Neuronal stem cell (in vitro differentiated cells): ENCODE results near the gene CAMK2B.
A peak's percentile ranks its signal among the peaks of the same experiment; 100 is the strongest.

Source experiments
- DNase-seq: peaks from one replicate; pipeline ENCODE4 v3.0.0-alpha.2; 2013; ENCODE audit warnings: low spot score
- H2AFZ ChIP-seq: one replicate; pipeline ENCODE4 v1.6.1; 2013; ENCODE audit warnings: mild to moderate bottlenecking, low read length, inconsistent platforms
- H2AK5ac ChIP-seq: 2 replicates; pipeline ENCODE4 v1.6.1; 2013; ENCODE audit warnings: low read depth, mild to moderate bottlenecking, inconsistent platforms, low read length, moderate library complexity, mixed read lengths
- H2BK120ac ChIP-seq: 2 replicates; pipeline ENCODE4 v1.6.1; 2013; ENCODE audit warnings: low read depth, mild to moderate bottlenecking, inconsistent platforms, low read length, moderate library complexity, mixed read lengths
- H2BK12ac ChIP-seq: one replicate; pipeline ENCODE4 v1.6.1; 2013; ENCODE audit warnings: low read length, inconsistent platforms
- H2BK15ac ChIP-seq: 2 replicates; pipeline ENCODE4 v1.6.1; 2013; ENCODE audit warnings: mild to moderate bottlenecking, low read length, inconsistent platforms, mixed read lengths
- H2BK5ac ChIP-seq: one replicate; pipeline ENCODE4 v1.6.1; 2013; ENCODE audit warnings: inconsistent platforms, mild to moderate bottlenecking, low read length, moderate library complexity
- H3K14ac ChIP-seq: one replicate; pipeline ENCODE4 v1.6.1; 2013; ENCODE audit warnings: low read length, inconsistent platforms
- H3K18ac ChIP-seq: 2 replicates; pipeline ENCODE4 v1.6.1; 2013; ENCODE audit warnings: low read length, inconsistent platforms
- H3K23ac ChIP-seq: 2 replicates; pipeline ENCODE4 v1.6.1; 2013; ENCODE audit warnings: low read depth, mild to moderate bottlenecking, mixed read lengths, low read length, inconsistent platforms; ENCODE audit not compliant: poor library complexity
- H3K27ac ChIP-seq: replicated peaks from 3 replicates; pipeline ENCODE4 v1.5.1; 2013; ENCODE audit warnings: low read length, inconsistent platforms
- H3K27me3 ChIP-seq, 3 experiments: 2 replicates each; pipeline ENCODE4 v1.6.1; 2013; ENCODE audit warnings: low read length in 3 of 3, mild to moderate bottlenecking in 2 of 3, inconsistent platforms in 1 of 3, low read depth in 1 of 3, mixed read lengths in 1 of 3, moderate library complexity in 1 of 3; ENCODE audit not compliant: control insufficient read depth in 3 of 3, insufficient read depth in 3 of 3
- H3K36me3 ChIP-seq, 2 donors: replicated peaks in 1 of 2; 2 replicates each; pipeline ENCODE4 v1.6.1; 2013; ENCODE audit warnings: low read length in 2 of 2; ENCODE audit not compliant: control insufficient read depth in 2 of 2, insufficient read depth in 2 of 2
- H3K4ac ChIP-seq: 2 replicates; pipeline ENCODE4 v1.6.1; 2013; ENCODE audit warnings: inconsistent platforms, mild to moderate bottlenecking, low read length, moderate library complexity
- H3K4me1 ChIP-seq, 2 donors: 1 replicate in 1 of 2; 2 replicates in 1 of 2; pipeline ENCODE4 v1.6.1; 2013; ENCODE audit warnings: low read length in 2 of 2, low read depth in 1 of 2; ENCODE audit not compliant: control insufficient read depth in 2 of 2, insufficient read depth in 1 of 2
- H3K4me2 ChIP-seq: one replicate; pipeline ENCODE4 v1.6.1; 2013; ENCODE audit warnings: mild to moderate bottlenecking, low read length, inconsistent platforms; ENCODE audit not compliant: insufficient read depth, poor library complexity, severe bottlenecking
- H3K4me3 ChIP-seq, 2 donors: 2 replicates each; pipeline ENCODE4 v1.5.1; 2013; ENCODE audit warnings: low read length in 2 of 2, mild to moderate bottlenecking in 2 of 2, inconsistent platforms in 1 of 2, moderate library complexity in 1 of 2
- H3K79me1 ChIP-seq: one replicate; pipeline ENCODE4 v1.6.1; 2013; ENCODE audit warnings: low read depth, mild to moderate bottlenecking, inconsistent platforms, low read length, moderate library complexity
- H3K9ac ChIP-seq: one replicate; pipeline ENCODE4 v1.6.1; 2013; ENCODE audit warnings: mild to moderate bottlenecking, low read depth, low read length, inconsistent platforms; ENCODE audit not compliant: poor library complexity
- H3K9me3 ChIP-seq, 2 donors: replicated peaks in 1 of 2; 2 replicates each; pipeline versions ENCODE3 to v1.6.1; 2013; ENCODE audit warnings: low read length in 2 of 2, mild to moderate bottlenecking in 2 of 2, inconsistent platforms in 1 of 2, low read depth in 1 of 2, mixed read lengths in 1 of 2, moderate library complexity in 1 of 2; ENCODE audit not compliant: control insufficient read depth in 2 of 2, insufficient read depth in 1 of 2
- H4K8ac ChIP-seq: one replicate; pipeline ENCODE4 v1.6.1; 2013; ENCODE audit warnings: low read depth, mild to moderate bottlenecking, inconsistent platforms, low read length, moderate library complexity
- H4K91ac ChIP-seq: one replicate; pipeline ENCODE4 v1.6.1; 2013; ENCODE audit warnings: low read length, low read depth, mild to moderate bottlenecking, inconsistent platforms; ENCODE audit not compliant: poor library complexity
- WGBS, 2 donors: extraction: QIAGEN DNeasy Blood & Tissue Kit; methylation state at CpG; one replicate each; pipeline ENCODE4 v1.1.7; 2013; ENCODE audit warnings: missing lambda C conversion rate in 2 of 2, mixed read lengths in 1 of 2; ENCODE audit not compliant: insufficient read length in 2 of 2, insufficient replicate concordance in 1 of 2; ENCODE audit errors: extremely low coverage in 2 of 2; 5-methylcytosine and 5-hydroxymethylcytosine counted together

The CAMK2B gene

GRCh38 chr7:44330331-44330730, 4.9 kb upstream of the CAMK2B start:
- WGBS, 2 donors: no CpG with 5 or more reads among the region's 6 CpGs

GRCh38 chr7:44329888-44330287, 4.5 kb upstream of the CAMK2B start:
- H3K79me1 ChIP-seq: no peaks in the 10 kb centered on the region

More at GRCh38 chr7:44330331-44330730, 4.9 kb upstream of the CAMK2B start:
- no peaks in the 10 kb centered on the region for H3K4me1 ChIP-seq
- no peak for DNase-seq
- H4K8ac ChIP-seq: no peak overlapping the region
- no peaks in the 10 kb centered on the region for H3K36me3 ChIP-seq
- H2BK12ac ChIP-seq: no peak overlapping the region
- H2AFZ ChIP-seq: peak overlapping the region; percentile 76
- no peak overlapping the region for H3K4me3 ChIP-seq
- H2AK5ac ChIP-seq: no peak overlapping the region
- peak overlapping the region; percentile 16 for H3K23ac ChIP-seq
- no peak overlapping the region for H4K91ac ChIP-seq
- no peak overlapping the region for H3K4me2 ChIP-seq
- H3K79me1 ChIP-seq: no peaks in the 10 kb centered on the region
- peaks cover 3 to 34% (median 25%) of the 10 kb centered on the region in 3 experiments for H3K27me3 ChIP-seq
- H3K18ac ChIP-seq: no peak overlapping the region
- H3K27ac ChIP-seq: no peak overlapping the region
- H3K9me3 ChIP-seq: no peaks in the 10 kb centered on the region
- no peak overlapping the region for H2BK15ac ChIP-seq
- no peak overlapping the region for H2BK120ac ChIP-seq
- no peak overlapping the region for H2BK5ac ChIP-seq
- H3K9ac ChIP-seq: no peak overlapping the region
- no peak overlapping the region for H3K4ac ChIP-seq
- H3K14ac ChIP-seq: no peak overlapping the region

GRCh38 chr7:44329081-44329480, 3.7 kb upstream of the CAMK2B start:
- no peak overlapping the region for H2BK15ac ChIP-seq
- peaks cover 9 to 40% (median 37%) of the 10 kb centered on the region in 3 experiments for H3K27me3 ChIP-seq
- H4K8ac ChIP-seq: no peak overlapping the region
- no peak for DNase-seq
- H3K23ac ChIP-seq: no peak overlapping the region
- H3K4me3 ChIP-seq: no peak overlapping the region
- no peak overlapping the region for H2AFZ ChIP-seq
- no peaks in the 10 kb centered on the region for H3K4me1 ChIP-seq
- no peak overlapping the region for H2BK12ac ChIP-seq
- no peak overlapping the region for H3K4me2 ChIP-seq
- H3K9ac ChIP-seq: no peak overlapping the region
- H4K91ac ChIP-seq: no peak overlapping the region
- no peak overlapping the region for H3K4ac ChIP-seq
- no peak overlapping the region for H2BK5ac ChIP-seq
- WGBS, 2 donors: no CpG with 5 or more reads among the region's 2 CpGs
- H3K14ac ChIP-seq: no peak overlapping the region
- no peak overlapping the region for H3K27ac ChIP-seq
- H3K18ac ChIP-seq: no peak overlapping the region
- H2BK120ac ChIP-seq: no peak overlapping the region
- no peaks in the 10 kb centered on the region for H3K79me1 ChIP-seq
- H3K9me3 ChIP-seq: no peaks in the 10 kb centered on the region
- H2AK5ac ChIP-seq: no peak overlapping the region
- H3K36me3 ChIP-seq: no peaks in the 10 kb centered on the region

More at GRCh38 chr7:44329888-44330287, 4.5 kb upstream of the CAMK2B start:
- H2BK5ac ChIP-seq: no peak overlapping the region
- H3K4me3 ChIP-seq: no peak overlapping the region
- no peak overlapping the region for H4K91ac ChIP-seq
- H3K4ac ChIP-seq: no peak overlapping the region
- no CpG with 5 or more reads among the region's 3 CpGs for WGBS, 2 donors
- no peaks in the 10 kb centered on the region for H3K9me3 ChIP-seq
- H2AK5ac ChIP-seq: no peak overlapping the region
- H3K27ac ChIP-seq: no peak overlapping the region
- H2BK12ac ChIP-seq: no peak overlapping the region
- no peak for DNase-seq
- H3K4me2 ChIP-seq: no peak overlapping the region
- no peak overlapping the region for H2BK120ac ChIP-seq
- peak overlapping the region; percentile 76 for H2AFZ ChIP-seq
- H3K9ac ChIP-seq: no peak overlapping the region
- peak overlapping the region; percentile 16 for H3K23ac ChIP-seq
- no peak overlapping the region for H3K14ac ChIP-seq
- no peaks in the 10 kb centered on the region for H3K36me3 ChIP-seq
- no peak overlapping the region for H2BK15ac ChIP-seq
- no peak overlapping the region for H3K18ac ChIP-seq
- H3K4me1 ChIP-seq: no peaks in the 10 kb centered on the region
- H4K8ac ChIP-seq: no peak overlapping the region
- H3K27me3 ChIP-seq: peaks cover 3 to 32% (median 29%) of the 10 kb centered on the region in 3 experiments

- DNase-seq: no peak
- no peak overlapping the region for H3K4ac ChIP-seq
- no CpG with 5 or more reads among the region's 5 CpGs for WGBS, 2 donors
These were observed 2.6 kb upstream of the CAMK2B start for GRCh38 chr7:44327981-44328380.

More at GRCh38 chr7:44327981-44328380, 2.6 kb upstream of the CAMK2B start:
- peak overlapping the region; percentile 68 for H3K23ac ChIP-seq
- H3K36me3 ChIP-seq: no peaks in the 10 kb centered on the region
- no peak overlapping the region for H3K27ac ChIP-seq
- no peak overlapping the region for H2BK15ac ChIP-seq
- no peak overlapping the region for H2BK12ac ChIP-seq
- H3K9ac ChIP-seq: no peak overlapping the region
- H3K14ac ChIP-seq: no peak overlapping the region
- no peaks in the 10 kb centered on the region for H3K4me1 ChIP-seq
- H4K91ac ChIP-seq: no peak overlapping the region
- peaks cover 9 to 51% (median 48%) of the 10 kb centered on the region in 3 experiments for H3K27me3 ChIP-seq
- no peaks in the 10 kb centered on the region for H3K79me1 ChIP-seq
- H3K4me3 ChIP-seq: peak overlapping the region in 1 of 2 donors; percentile 34
- H2AK5ac ChIP-seq: no peak overlapping the region
- no peak overlapping the region for H3K18ac ChIP-seq
- no peak overlapping the region for H2AFZ ChIP-seq
- peaks cover 0 to 2% of the 10 kb centered on the region in 2 donors for H3K9me3 ChIP-seq
- H2BK120ac ChIP-seq: no peak overlapping the region
- H4K8ac ChIP-seq: no peak overlapping the region
- H3K4me2 ChIP-seq: no peak overlapping the region
- no peak overlapping the region for H2BK5ac ChIP-seq
